ENCODE measurements around the gene COL3A1. TPM values are rescaled to one million over a fixed set of nuclear protein-coding genes. Genes with fewer than 3 reads are reported as not detected.

Gene COL3A1
- total RNA-seq, 1 donor from 2014 or later: 0.92 TPM

Other genes with a start within 250 kb of the COL3A1 start
- gene COL5A2, start 205.4 kb downstream of the COL3A1 start, total RNA-seq: 188 and 239 TPM in 2 replicates

Data from pulmonary artery endothelial cell (primary cell).